ENCODE results near the gene KAZN.

KAZN gene

DNA sequence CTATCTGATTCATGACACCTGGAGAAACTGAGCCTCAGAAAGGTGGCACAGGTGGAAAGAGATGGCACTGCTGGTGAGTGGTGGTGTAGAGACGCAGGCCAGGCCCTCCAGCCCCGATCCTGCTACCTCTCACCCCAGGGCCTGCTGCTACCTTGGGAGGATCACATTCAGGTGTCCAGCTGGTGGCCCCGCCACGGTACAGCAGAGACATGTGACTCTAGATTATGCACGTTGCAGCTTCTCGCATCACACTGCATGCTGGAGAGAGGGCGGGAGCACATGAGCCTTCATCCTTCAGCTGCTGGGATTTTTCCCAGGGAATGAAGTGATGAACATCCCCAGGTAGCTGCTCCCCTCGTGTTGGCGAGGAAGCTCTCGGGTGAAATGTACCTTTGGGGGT lies 32.9 kb downstream of the KAZN start:
- no peak for TF ChIP-seq CTCF (conservative IDR thresholded peaks at IDR 0.05; ENCODE audit: control insufficient read depth, insufficient read depth, low read depth, low read length)
- H3K4me3 ChIP-seq (ENCODE audit: control insufficient read depth, low read depth, low read length): no peak overlapping the region
- DNase-seq (ENCODE audit: low read depth): no peak

GRCh38 chr1:14634486-14634885 lies 36.0 kb downstream of the KAZN start:
- no peak for TF ChIP-seq CTCF (conservative IDR thresholded peaks at IDR 0.05; ENCODE audit: control insufficient read depth, insufficient read depth, low read depth, low read length)
- no peak for DNase-seq (ENCODE audit: low read depth)
- no peak overlapping the region for H3K4me3 ChIP-seq (ENCODE audit: control insufficient read depth, low read depth, low read length)

- no peak for DNase-seq (ENCODE audit: low read depth)
- no peak for TF ChIP-seq CTCF (conservative IDR thresholded peaks at IDR 0.05; ENCODE audit: control insufficient read depth, insufficient read depth, low read depth, low read length)
- H3K4me3 ChIP-seq (ENCODE audit: control insufficient read depth, low read depth, low read length): no peak overlapping the region
Measured at GRCh38 chr1:14635421-14635820, 36.9 kb downstream of the KAZN start.

DNA sequence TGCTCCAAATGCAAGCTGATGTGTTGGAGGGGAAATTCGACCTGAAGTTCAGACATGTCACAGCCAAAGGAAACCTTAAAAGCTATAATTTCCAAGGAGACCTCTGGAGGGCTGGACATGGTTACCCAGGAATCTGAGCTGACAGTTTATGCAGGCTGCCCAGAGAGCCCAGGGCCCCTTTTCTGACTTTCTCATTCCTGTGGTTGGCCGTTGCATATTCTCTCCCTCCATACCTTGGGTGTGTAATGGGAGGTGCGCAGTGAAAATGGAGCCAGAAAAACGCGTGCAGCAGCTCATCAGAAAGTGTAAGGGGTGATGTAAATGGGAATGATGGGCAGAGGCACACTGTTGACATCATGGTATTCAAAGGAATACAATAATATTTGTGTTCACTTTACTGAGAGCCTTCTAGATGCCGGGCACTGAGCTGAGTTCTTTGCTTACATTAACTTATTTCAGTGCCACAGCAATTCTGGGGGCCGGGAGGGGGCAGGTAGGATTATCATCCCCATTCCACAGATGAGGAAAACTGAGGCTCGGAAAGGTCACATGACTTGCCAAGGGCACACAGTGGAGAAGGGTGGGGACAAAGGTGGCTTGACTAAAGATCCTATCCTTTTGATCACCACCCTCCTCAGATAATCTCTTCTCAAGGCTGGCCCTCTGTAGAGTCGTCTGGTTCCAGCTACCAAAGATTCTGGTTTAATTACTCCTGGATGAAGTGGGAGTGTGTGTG lies 38.6 kb downstream of the KAZN start:
- no peak for TF ChIP-seq CTCF (conservative IDR thresholded peaks at IDR 0.05; ENCODE audit: control insufficient read depth, insufficient read depth, low read depth, low read length)
- DNase-seq (ENCODE audit: low read depth): no peak
- no peak overlapping the region for H3K4me3 ChIP-seq (ENCODE audit: control insufficient read depth, low read depth, low read length)

- no peak for TF ChIP-seq CTCF (conservative IDR thresholded peaks at IDR 0.05; ENCODE audit: control insufficient read depth, insufficient read depth, low read depth, low read length)
- H3K4me3 ChIP-seq (ENCODE audit: control insufficient read depth, low read depth, low read length): no peak overlapping the region
- no peak for DNase-seq (ENCODE audit: low read depth)
Measured at GRCh38 chr1:14639291-14640050, 41.0 kb downstream of the KAZN start.

- no peak for TF ChIP-seq CTCF (conservative IDR thresholded peaks at IDR 0.05; ENCODE audit: control insufficient read depth, insufficient read depth, low read depth, low read length)
- H3K4me3 ChIP-seq (ENCODE audit: control insufficient read depth, low read depth, low read length): no peak overlapping the region
- no peak for DNase-seq (ENCODE audit: low read depth)
Measured at GRCh38 chr1:14642712-14643111, 44.2 kb downstream of the KAZN start.

Measured in fibroblast of mammary gland (primary cell).